Stimulated activated CD4-positive, alpha-beta T cell treated with anti-CD3 and anti-CD28 coated beads, Interleukin-4, amount 100 ng/mL, for 48 hours (primary cell): ENCODE measurements around the gene HTR6.
A peak's percentile ranks its signal among the peaks of the same experiment; 100 is the strongest.
"Not testable (repeated sequence)": the region's sequence is repeated elsewhere in the genome, so short reads cannot be mapped to it uniquely, and the experiment has no call there.

Source experiments
- DNase-seq, 2 donors: peaks; one replicate each; pipeline ENCODE4 v3.0.0-alpha.2; 2020; ENCODE audit warnings: low read depth in 2 of 2

Gene HTR6

GRCh38 chr1:19639228-19639627, 25.4 kb upstream of the HTR6 start:
- not testable (repeated sequence) for DNase-seq

- DNase-seq = no peak
These were observed 24.7 kb upstream of the HTR6 start for GRCh38 chr1:19639999-19640362.

- DNase-seq = no peak
These were observed 24.0 kb upstream of the HTR6 start for GRCh38 chr1:19640363-19641316.

- DNase-seq = no peak
These were observed 21.6 kb upstream of the HTR6 start for GRCh38 chr1:19643121-19643520.

- DNase-seq = peak; percentile 46 to 70
These were observed 20.9 kb upstream of the HTR6 start, which contains the start of gene NBL1 for GRCh38 chr1:19643602-19644394. NBL1 (plus strand) TSS chr1:19644311; CDS start chr1:19655031, 10,720 bp downstream.

GRCh38 chr1:19644395-19644680, 20.3 kb upstream of the HTR6 start:
- no peak for DNase-seq

- peak in 1 of 2 donors; percentile 47 for DNase-seq
These were observed 19.8 kb upstream of the HTR6 start for GRCh38 chr1:19644681-19645410.

- no peak for DNase-seq
These were observed 19.0 kb upstream of the HTR6 start for GRCh38 chr1:19645411-19646251.

- DNase-seq = no peak
These were observed 18.0 kb upstream of the HTR6 start for GRCh38 chr1:19646377-19647319.

- no peak for DNase-seq
These were observed 17.0 kb upstream of the HTR6 start for GRCh38 chr1:19647643-19648042.

- no peak for DNase-seq
These were observed 16.4 kb upstream of the HTR6 start for GRCh38 chr1:19648239-19648638.

GRCh38 chr1:19648689-19649088, 16.0 kb upstream of the HTR6 start:
- DNase-seq = no peak

- no peak for DNase-seq
These were observed 14.1 kb upstream of the HTR6 start for GRCh38 chr1:19650416-19651140.

GRCh38 chr1:19651141-19651737, 13.4 kb upstream of the HTR6 start:
- DNase-seq = no peak

GRCh38 chr1:19654386-19654785, 10.3 kb upstream of the HTR6 start:
- DNase-seq = no peak

GRCh38 chr1:19654886-19655717, 9.6 kb upstream of the HTR6 start:
- DNase-seq = no peak

- DNase-seq = no peak
These were observed 9.0 kb upstream of the HTR6 start for GRCh38 chr1:19655718-19656080.

- no peak for DNase-seq
These were observed 8.4 kb upstream of the HTR6 start for GRCh38 chr1:19656134-19656779.
